CD14-positive monocyte (primary cell): ENCODE results near the gene GAA. TPM values are rescaled to one million over a fixed set of nuclear protein-coding genes. Genes with fewer than 3 reads are reported as not detected.

Source experiments
- DNase-seq, 3 donors: peaks; one replicate each; pipeline ENCODE4 v3.0.0-alpha.2; 2011 to 2022
- H2AFZ ChIP-seq: 2 replicates; pipeline ENCODE4 v1.6.0; 2012; ENCODE audit warnings: mild to moderate bottlenecking, low read depth, low read length, inconsistent platforms; ENCODE audit not compliant: insufficient read depth, poor library complexity, severe bottlenecking
- H3K27ac ChIP-seq, 2 donors: 1 replicate in 1 of 2; 2 replicates in 1 of 2; pipeline ENCODE4 v1.5.1; 2012 to 2013; ENCODE audit warnings: low read length in 2 of 2, control low read depth in 1 of 2, inconsistent platforms in 1 of 2, low read depth in 1 of 2, mild to moderate bottlenecking in 1 of 2
- H3K27me3 ChIP-seq, 2 donors: one replicate each; pipeline versions ENCODE4 v1.6.0 to v1.6.1; 2011 to 2013; ENCODE audit warnings: low read length in 2 of 2; ENCODE audit not compliant: control insufficient read depth in 2 of 2, insufficient read depth in 2 of 2
- H3K36me3 ChIP-seq, 2 donors: replicated peaks in 1 of 2; 1 replicate in 1 of 2; 2 replicates in 1 of 2; pipeline versions ENCODE4 v1.5.1 to v1.6.1; 2012 to 2013; ENCODE audit warnings: low read length in 2 of 2, control low read depth in 1 of 2, inconsistent platforms in 1 of 2, mild to moderate bottlenecking in 1 of 2; ENCODE audit not compliant: insufficient read depth in 2 of 2, control insufficient read depth in 1 of 2
- H3K4me1 ChIP-seq, 2 donors: 1 replicate in 1 of 2; 2 replicates in 1 of 2; pipeline versions ENCODE4 v1.5.1 to v1.6.1; 2012 to 2013; ENCODE audit warnings: low read length in 2 of 2, control low read depth in 1 of 2, inconsistent platforms in 1 of 2, mild to moderate bottlenecking in 1 of 2, moderate library complexity in 1 of 2; ENCODE audit not compliant: insufficient read depth in 2 of 2, control insufficient read depth in 1 of 2
- H3K4me2 ChIP-seq: replicated peaks from 2 replicates; pipeline ENCODE3; 2012; ENCODE audit warnings: low read length, moderate library complexity, mild to moderate bottlenecking; ENCODE audit not compliant: poor library complexity, severe bottlenecking; ENCODE audit errors: extremely low read depth
- H3K4me3 ChIP-seq, 3 experiments: fragments of 200-600 bp in 1 of 3; sonication (generic) in 1 of 3; replicated peaks in 1 of 3; 1 replicate in 2 of 3; 2 replicates in 1 of 3; pipeline ENCODE4 v1.5.1; 2011 to 2013; ENCODE audit warnings: low read length in 3 of 3, mild to moderate bottlenecking in 3 of 3, control low read depth in 2 of 3, low read depth in 2 of 3, inconsistent platforms in 1 of 3, moderate library complexity in 1 of 3
- H3K79me2 ChIP-seq: 2 replicates; pipeline ENCODE4 v1.6.0; 2012; ENCODE audit warnings: mild to moderate bottlenecking, control low read depth, inconsistent platforms, low read length, moderate library complexity; ENCODE audit not compliant: insufficient read depth
- H3K9ac ChIP-seq: 2 replicates; pipeline ENCODE4 v1.6.0; 2017; ENCODE audit warnings: low read length, mild to moderate bottlenecking; ENCODE audit not compliant: insufficient read depth, poor library complexity, severe bottlenecking
- H3K9me3 ChIP-seq, 2 donors: replicated peaks in 1 of 2; 1 replicate in 1 of 2; 2 replicates in 1 of 2; pipeline versions ENCODE4 v1.5.1 to v1.6.1; 2012 to 2013; ENCODE audit warnings: low read length in 2 of 2, control low read depth in 1 of 2; ENCODE audit not compliant: control insufficient read depth in 1 of 2, insufficient read depth in 1 of 2
- H4K20me1 ChIP-seq: 2 replicates; pipeline ENCODE4 v1.6.0; 2012; ENCODE audit warnings: mild to moderate bottlenecking, low read length, control low read depth, moderate library complexity; ENCODE audit not compliant: insufficient read depth
- H3K27ac Mint-ChIP-seq, 7 donors: one replicate each; pipeline ENCODE4 v1.8.0; 2020; ENCODE audit warnings: mild to moderate bottlenecking in 7 of 7, mixed read lengths in 7 of 7, moderate library complexity in 6 of 7, inconsistent platforms in 2 of 7
- H3K27me3 Mint-ChIP-seq, 3 donors: one replicate each; pipeline ENCODE4 v1.8.0; 2021 to 2022; ENCODE audit warnings: low read depth in 3 of 3, mild to moderate bottlenecking in 3 of 3, mixed read lengths in 3 of 3, moderate library complexity in 3 of 3, inconsistent platforms in 1 of 3
- H3K36me3 Mint-ChIP-seq, 2 donors: one replicate each; pipeline ENCODE4 v1.8.0; 2020; ENCODE audit warnings: mixed read lengths in 2 of 2, inconsistent platforms in 1 of 2, mild to moderate bottlenecking in 1 of 2
- H3K4me1 Mint-ChIP-seq: one replicate; pipeline ENCODE4 v1.8.0; 2020; ENCODE audit warnings: mild to moderate bottlenecking, mixed read lengths
- H3K4me3 Mint-ChIP-seq, 2 donors: one replicate each; pipeline ENCODE4 v1.8.0; 2020; ENCODE audit warnings: mild to moderate bottlenecking in 2 of 2, mixed read lengths in 2 of 2, moderate library complexity in 1 of 2
- H3K9me3 Mint-ChIP-seq, 7 donors: one replicate each; pipeline ENCODE4 v1.8.0; 2020 to 2022; ENCODE audit warnings: mixed read lengths in 7 of 7, mild to moderate bottlenecking in 6 of 7, moderate library complexity in 6 of 7, inconsistent platforms in 2 of 7
- WGBS: methylation state at CpG from one replicate; pipeline ENCODE4 v1.1.5; 2013; ENCODE audit warnings: missing lambda C conversion rate; ENCODE audit not compliant: insufficient coverage; 5-methylcytosine and 5-hydroxymethylcytosine counted together
- intact Hi-C, 2 donors: fragments of 100-400 bp; cut with micrococcal nuclease; formaldehyde crosslinking; loops; one replicate each; pipeline versions ENCODE4 v1.15.0 to v1.15.1; 2023
- polyA plus RNA-seq, 3 donors: library from polyadenylated mRNA; depleted of rRNA in 1 of 3; unstranded in 2 of 3; stranded (reverse) in 1 of 3; fragments of 300-500 nt in 2 of 3; fragments of >200 nt in 1 of 3; fragmentation: Illumina TruSeq in 2 of 3; gene quantifications; 1 replicate in 2 of 3; 2 replicates in 1 of 3; pipeline ENCODE4 v1.2.3, GENCODE V29; 2012 to 2021
- TF ChIP-seq, protein P1 (sequence below): fragments of 200-600 bp; IDR thresholded peaks from one replicate; pipeline ENCODE4 v1.8.0; 2022; ENCODE audit warnings: antibody characterized with exemption, mild to moderate bottlenecking

GAA gene
- polyA plus RNA-seq, 3 donors: 116 to 140 (median 120) TPM

DNA sequence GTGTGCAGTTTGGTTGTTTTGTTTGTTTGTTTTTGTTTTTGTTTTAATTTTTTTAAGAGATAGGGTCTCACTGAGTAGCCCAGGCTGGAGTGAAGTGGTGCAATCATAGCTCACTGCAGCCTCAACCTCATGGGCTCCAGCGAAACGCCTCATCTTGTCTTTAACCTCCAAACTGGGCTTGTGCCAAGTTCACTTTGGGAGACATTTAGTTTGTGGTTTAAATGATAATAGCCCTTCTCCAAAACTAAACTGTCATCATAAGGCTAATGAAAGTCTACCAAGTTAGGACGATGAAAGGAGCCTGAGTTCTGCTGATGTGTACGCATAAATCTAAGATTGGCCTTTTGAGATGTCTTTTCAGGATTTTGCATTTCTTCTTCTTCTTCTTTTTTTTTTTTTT lies 62.0 kb downstream of the GAA start:
- TF ChIP-seq, protein P1, sequence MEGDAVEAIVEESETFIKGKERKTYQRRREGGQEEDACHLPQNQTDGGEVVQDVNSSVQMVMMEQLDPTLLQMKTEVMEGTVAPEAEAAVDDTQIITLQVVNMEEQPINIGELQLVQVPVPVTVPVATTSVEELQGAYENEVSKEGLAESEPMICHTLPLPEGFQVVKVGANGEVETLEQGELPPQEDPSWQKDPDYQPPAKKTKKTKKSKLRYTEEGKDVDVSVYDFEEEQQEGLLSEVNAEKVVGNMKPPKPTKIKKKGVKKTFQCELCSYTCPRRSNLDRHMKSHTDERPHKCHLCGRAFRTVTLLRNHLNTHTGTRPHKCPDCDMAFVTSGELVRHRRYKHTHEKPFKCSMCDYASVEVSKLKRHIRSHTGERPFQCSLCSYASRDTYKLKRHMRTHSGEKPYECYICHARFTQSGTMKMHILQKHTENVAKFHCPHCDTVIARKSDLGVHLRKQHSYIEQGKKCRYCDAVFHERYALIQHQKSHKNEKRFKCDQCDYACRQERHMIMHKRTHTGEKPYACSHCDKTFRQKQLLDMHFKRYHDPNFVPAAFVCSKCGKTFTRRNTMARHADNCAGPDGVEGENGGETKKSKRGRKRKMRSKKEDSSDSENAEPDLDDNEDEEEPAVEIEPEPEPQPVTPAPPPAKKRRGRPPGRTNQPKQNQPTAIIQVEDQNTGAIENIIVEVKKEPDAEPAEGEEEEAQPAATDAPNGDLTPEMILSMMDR: no peak
- no CpG with 5 or more reads among the region's 4 CpGs for WGBS
- Histone ChIP-seq H3K79me2 (no peaks in the 10 kb centered on the region), H3K4me3 (no peak overlapping the region), H3K27ac (no peak overlapping the region), H3K36me3 (no peaks in the 10 kb centered on the region), H4K20me1 (no peaks in the 10 kb centered on the region), H3K9ac (no peak overlapping the region), H3K4me1 (no peaks in the 10 kb centered on the region), H3K9me3 (no peaks in the 10 kb centered on the region), H2AFZ (no peak overlapping the region), H3K4me2 (no peak overlapping the region), H3K27me3 (no peaks in the 10 kb centered on the region)
- H3K4me3 Mint-ChIP-seq: no peak overlapping the region
- no peaks in the 10 kb centered on the region for H3K4me1 Mint-ChIP-seq
- H3K9me3 Mint-ChIP-seq: peaks cover 0 to 1% (median 0%) of the 10 kb centered on the region in 7 donors
- no peaks in the 10 kb centered on the region for H3K36me3 Mint-ChIP-seq
- H3K27ac Mint-ChIP-seq: no peak overlapping the region
- peaks cover 10 to 23% (median 16%) of the 10 kb centered on the region in 3 donors for H3K27me3 Mint-ChIP-seq
- DNase-seq: no peak
- intact Hi-C loops: no loop called here

DNA sequence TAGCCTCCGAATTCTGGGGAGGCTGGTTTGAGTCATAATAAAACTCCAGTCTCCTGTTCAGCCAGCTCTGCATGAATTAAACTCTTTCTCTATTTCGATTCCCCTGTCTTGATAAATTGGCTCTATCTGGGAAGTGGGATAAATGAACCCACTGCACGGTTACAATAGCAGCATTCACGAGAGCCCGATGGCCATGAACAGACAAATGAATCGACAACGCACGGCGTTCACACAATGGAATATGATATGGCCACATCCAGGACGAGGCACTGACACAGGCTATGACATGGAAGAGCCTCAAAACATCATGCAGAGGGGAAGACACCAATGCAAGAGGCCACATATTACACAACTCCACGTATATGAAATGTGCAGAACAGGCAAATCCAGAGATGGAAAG lies 62.8 kb downstream of the GAA start:
- no peaks in the 10 kb centered on the region for H3K27me3 ChIP-seq
- Mint-ChIP-seq H3K9me3 (peaks cover 0 to 3% (median 0%) of the 10 kb centered on the region in 7 donors), H3K4me3 (no peak overlapping the region), H3K27ac (no peak overlapping the region), H3K27me3 (peaks cover 10 to 23% (median 16%) of the 10 kb centered on the region in 3 donors), H3K4me1 (no peaks in the 10 kb centered on the region), H3K36me3 (no peaks in the 10 kb centered on the region)
- TF ChIP-seq, protein P1: no peak
- intact Hi-C loops: no loop called here
- H3K9me3 ChIP-seq: no peaks in the 10 kb centered on the region
- DNase-seq: no peak
- H3K9ac ChIP-seq: no peak overlapping the region
- no peaks in the 10 kb centered on the region for H3K79me2 ChIP-seq
- no peak overlapping the region for H3K27ac ChIP-seq
- H3K4me3 ChIP-seq: no peak overlapping the region
- no peak overlapping the region for H2AFZ ChIP-seq
- no peaks in the 10 kb centered on the region for H3K4me1 ChIP-seq
- H3K4me2 ChIP-seq: no peak overlapping the region
- no peaks in the 10 kb centered on the region for H3K36me3 ChIP-seq
- H4K20me1 ChIP-seq: no peaks in the 10 kb centered on the region
- 92% methylated on average over 7 of the region's 11 CpGs for WGBS
